Transverse colon (tissue), 4 donors: ENCODE results near the gene RNF25. TPM values are rescaled to one million over a fixed set of nuclear protein-coding genes. Genes with fewer than 3 reads are reported as not detected.

Experiments
- DNase-seq: peaks from one replicate; pipeline ENCODE4 v3.0.0-alpha.2; 2019
- H3K27ac ChIP-seq, 4 donors: fragments of 200-600 bp; sonication (generic); 2 replicates each; pipeline ENCODE4 v1.5.1; 2016 to 2018; ENCODE audit warnings: inconsistent platforms in 4 of 4
- H3K27me3 ChIP-seq: fragments of 200-600 bp; sonication (generic); 2 replicates; pipeline ENCODE4 v1.5.1; 2017; ENCODE audit warnings: inconsistent platforms
- H3K36me3 ChIP-seq, 4 donors: fragments of 200-600 bp; sonication (generic); 2 replicates each; pipeline ENCODE4 v1.5.1; 2017 to 2019; ENCODE audit warnings: inconsistent platforms in 4 of 4
- H3K4me1 ChIP-seq, 4 donors: fragments of 200-600 bp; sonication (generic); 2 replicates each; pipeline ENCODE4 v1.5.1; 2017 to 2020; ENCODE audit warnings: inconsistent platforms in 4 of 4
- H3K4me3 ChIP-seq, 4 donors: fragments of 200-600 bp; sonication (generic); 1 replicate in 1 of 4; 2 replicates in 3 of 4; pipeline versions ENCODE4 v1.5.1 to v1.6.1; 2017 to 2019; ENCODE audit warnings: inconsistent platforms in 4 of 4
- H3K9me3 ChIP-seq, 2 donors: fragments of 200-600 bp; sonication (generic); 2 replicates each; pipeline ENCODE4 v1.5.1; 2017 to 2019; ENCODE audit warnings: inconsistent platforms in 2 of 2
- CTCF ChIP-seq, 5 experiments: fragments of 200-600 bp in 3 of 5; fragments of 450-650 bp in 2 of 5; sonication (generic) in 3 of 5; IDR thresholded peaks; 1 replicate in 2 of 5; 2 replicates in 3 of 5; pipeline ENCODE4 v1.5.1; 2016 to 2017; ENCODE audit warnings: antibody characterized with exemption in 5 of 5, inconsistent platforms in 3 of 5, mild to moderate bottlenecking in 2 of 5, moderate library complexity in 1 of 5
- EP300 ChIP-seq: sonication (generic); formaldehyde crosslinking; IDR thresholded peaks from one replicate; pipeline ENCODE4 v1.6.1; 2017; ENCODE audit warnings: antibody characterized with exemption, low read depth
- POLR2A ChIP-seq: fragments of 450-650 bp; IDR thresholded peaks from one replicate; pipeline ENCODE4 v1.6.1; 2016; ENCODE audit warnings: antibody characterized with exemption, mild to moderate bottlenecking, moderate library complexity
- POLR2AphosphoS5 ChIP-seq, 3 donors: sonication (generic); formaldehyde crosslinking; IDR thresholded peaks; one replicate each; pipeline ENCODE4 v1.6.1; 2016; ENCODE audit warnings: antibody characterized with exemption in 3 of 3
- WGBS, 2 donors: methylation state at CpG; one replicate each; pipeline ENCODE4 v1.1.5; 2018; ENCODE audit warnings: low coverage in 1 of 2; 5-methylcytosine and 5-hydroxymethylcytosine counted together
- in situ Hi-C, 4 donors: fragments of 200-750 bp; cut with MboI; loops; one replicate each; pipeline versions ENCODE4 v1.15.0 to v1.15.1; 2017; ENCODE audit warnings: low sequenced_read_pairs in 3 of 4, low pct_ligation_motif_present in 1 of 4, low pct_unique_long_range_greater_than_20kb in 1 of 4
- intact Hi-C: fragments of 100-400 bp; cut with DNase I; formaldehyde crosslinking; loops from one replicate; pipeline ENCODE4 v1.15.1; 2023; ENCODE audit warnings: low total_unique reads
- total RNA-seq, 4 donors: library from RNA; depleted of rRNA; stranded (reverse); fragments of >200 nt; gene quantifications; one replicate each; pipeline ENCODE4 v1.1.0, GENCODE V29; 2016

The RNF25 gene
- total RNA-seq, 4 donors from 2014 or later, result 1.6 to 52.7 (median 12.7) TPM

- DNase-seq, result no peak
- H3K27ac ChIP-seq, result no peak overlapping the region
- peaks cover 0 to 19% (median 11%) of the 10 kb centered on the region in 4 donors for H3K4me1 ChIP-seq
- WGBS, 2 donors, result 88 to 95% methylated on average over 4 to 8 of the region's 8 CpGs
- in situ Hi-C loops (loop anchor here in 1 of 4 donors (25.0 kb wide), 1 partner anchor 127 kb away; the partner anchor contains the start of gene PRKAG3), intact Hi-C loops (loop anchor here (5.0 kb wide), 1 partner anchor 758 kb away; no protein-coding TSS in a partner anchor)
- no peaks in the 10 kb centered on the region for H3K27me3 ChIP-seq
- TF ChIP-seq CTCF (IDR thresholded peaks at IDR 0.05), result no peak
- TF ChIP-seq POLR2A, result no peak
- no peak for TF ChIP-seq EP300
- no peak for TF ChIP-seq POLR2AphosphoS5 (IDR thresholded peaks at IDR 0.05)
- H3K36me3 ChIP-seq, result no peaks in the 10 kb centered on the region
- H3K4me3 ChIP-seq, result no peak overlapping the region
- no peaks in the 10 kb centered on the region for H3K9me3 ChIP-seq
Observed at GRCh38 chr2:218709908-218710307, 38.1 kb upstream of the RNF25 start.

- TF ChIP-seq CTCF (IDR thresholded peaks at IDR 0.05), result no peak
- no peak for TF ChIP-seq EP300
- TF ChIP-seq POLR2A, result no peak
- no peak for TF ChIP-seq POLR2AphosphoS5 (IDR thresholded peaks at IDR 0.05)
- Histone ChIP-seq H3K36me3 (no peaks in the 10 kb centered on the region), H3K4me3 (no peak overlapping the region), H3K4me1 (peaks cover 0 to 19% (median 11%) of the 10 kb centered on the region in 4 donors), H3K9me3 (no peaks in the 10 kb centered on the region), H3K27ac (no peak overlapping the region), H3K27me3 (no peaks in the 10 kb centered on the region)
- intact Hi-C loops (no loop called here), in situ Hi-C loops (loop anchor here in 1 of 4 donors (25.0 kb wide), 1 partner anchor 129 kb away; the partner anchor contains the start of gene PRKAG3)
- DNase-seq, result no peak
- 52 to 83% methylated on average over 4 of the region's 4 CpGs for WGBS, 2 donors
Observed at GRCh38 chr2:218708086-218708485, 36.3 kb upstream of the RNF25 start.

GRCh38 chr2:218703341-218703740 is 31.5 kb upstream of the RNF25 start:
- no peak for TF ChIP-seq CTCF (IDR thresholded peaks at IDR 0.05)
- no peak for TF ChIP-seq EP300
- TF ChIP-seq POLR2AphosphoS5 (IDR thresholded peaks at IDR 0.05), result no peak
- TF ChIP-seq POLR2A, result no peak
- no peaks in the 10 kb centered on the region for H3K27me3 ChIP-seq
- H3K36me3 ChIP-seq, result peaks cover 0 to 6% (median 0%) of the 10 kb centered on the region in 4 donors
- no peak overlapping the region for H3K4me3 ChIP-seq
- intact Hi-C loops (no loop called here), in situ Hi-C loops (loop anchor here in 1 of 4 donors (25.0 kb wide), 1 partner anchor 134 kb away; the partner anchor contains the start of gene PRKAG3)
- 92% methylated on average over 4 of the region's 4 CpGs for WGBS, 2 donors
- H3K9me3 ChIP-seq, result no peaks in the 10 kb centered on the region
- no peak for DNase-seq
- H3K27ac ChIP-seq, result no peak overlapping the region
- H3K4me1 ChIP-seq, result no peaks in the 10 kb centered on the region

- H3K36me3 ChIP-seq, result peaks cover 0 to 6% (median 0%) of the 10 kb centered on the region in 4 donors
- no peaks in the 10 kb centered on the region for H3K27me3 ChIP-seq
- intact Hi-C loops (no loop called here), in situ Hi-C loops (loop anchor here in 1 of 4 donors (25.0 kb wide), 1 partner anchor 135 kb away; the partner anchor contains the start of gene PRKAG3)
- H3K4me3 ChIP-seq, result no peak overlapping the region
- no peak for DNase-seq
- H3K9me3 ChIP-seq, result no peaks in the 10 kb centered on the region
- WGBS, 2 donors, result 92 to 100% methylated on average over 1 to 2 of the region's 2 CpGs
- H3K27ac ChIP-seq, result no peak overlapping the region
- H3K4me1 ChIP-seq, result no peaks in the 10 kb centered on the region
- no peak for TF ChIP-seq EP300
- TF ChIP-seq CTCF (IDR thresholded peaks at IDR 0.05), result no peak
- TF ChIP-seq POLR2A, result no peak
- no peak for TF ChIP-seq POLR2AphosphoS5 (IDR thresholded peaks at IDR 0.05)
Observed at GRCh38 chr2:218701806-218702205, 30.0 kb upstream of the RNF25 start.
